Pons (tissue), 1 donor: Measurements from ENCODE around the gene LRMDA.

Experiments used
- DNase-seq: peaks from one replicate; pipeline ENCODE4 v3.0.0-alpha.2; 2016; ENCODE audit warnings: low spot score

The LRMDA gene

GRCh38 chr10:75999515-76000209 lies 568.2 kb downstream of the LRMDA start:
- DNase-seq, result no peak

GRCh38 chr10:76000550-76000949 lies 569.1 kb downstream of the LRMDA start:
- no peak for DNase-seq

- DNase-seq, result no peak
Observed at GRCh38 chr10:76001019-76001418, 569.6 kb downstream of the LRMDA start.

GRCh38 chr10:76001461-76001860 lies 570.0 kb downstream of the LRMDA start:
- DNase-seq, result no peak

DNA sequence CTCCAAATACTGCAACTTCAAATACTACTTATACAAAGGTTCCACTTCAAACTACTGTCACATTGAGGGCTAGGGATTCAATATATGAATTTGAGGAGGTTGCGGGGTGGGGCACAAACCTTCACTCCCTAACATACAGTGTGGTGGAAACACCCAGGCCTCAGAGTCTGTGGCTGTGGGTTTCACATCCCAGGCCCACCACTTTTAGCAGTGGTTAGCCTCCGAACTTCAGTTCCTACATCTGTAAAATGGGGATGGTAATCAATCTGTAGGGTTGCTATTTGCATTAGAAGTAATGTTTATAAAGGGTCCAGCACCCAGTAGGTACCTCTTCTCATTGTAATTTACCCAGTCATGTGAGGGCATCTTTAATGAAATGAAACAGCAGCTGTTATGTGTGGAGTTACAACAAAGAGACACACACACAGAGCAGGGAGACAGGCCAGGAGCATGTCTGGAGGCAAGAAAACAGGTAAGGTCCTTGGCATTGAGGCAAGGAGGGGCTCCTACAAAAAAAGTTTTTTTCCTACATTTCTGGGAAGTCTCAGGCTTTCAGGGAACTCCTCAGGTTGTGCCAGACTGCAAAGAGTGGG lies 570.9 kb downstream of the LRMDA start:
- DNase-seq, result no peak

- no peak for DNase-seq
Observed at GRCh38 chr10:76007667-76008181, 576.3 kb downstream of the LRMDA start.

GRCh38 chr10:76009531-76009930 lies 578.1 kb downstream of the LRMDA start:
- DNase-seq, result no peak

DNA sequence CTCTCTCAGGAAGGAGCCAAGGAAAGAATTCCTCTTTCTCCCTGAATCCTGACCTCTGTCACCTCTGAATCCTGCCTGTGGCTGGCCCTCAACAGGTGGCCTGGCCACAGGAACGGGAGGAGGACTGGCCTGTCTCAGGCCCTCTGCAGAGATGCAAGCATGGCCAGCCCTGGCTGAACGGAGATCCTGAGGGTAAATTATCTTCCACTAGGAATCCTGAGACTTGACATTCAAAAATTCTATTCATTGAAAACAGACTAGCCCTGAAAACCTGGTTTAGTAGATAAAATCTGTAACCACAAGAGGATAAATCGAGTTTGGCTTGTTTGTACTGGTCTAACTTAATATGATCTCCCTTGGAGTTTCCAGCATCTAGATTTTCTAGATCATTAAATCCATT lies 579.3 kb downstream of the LRMDA start:
- DNase-seq, result no peak

- DNase-seq, result no peak
Observed at GRCh38 chr10:76012716-76013327, 581.4 kb downstream of the LRMDA start.

GRCh38 chr10:76015245-76015644 lies 583.8 kb downstream of the LRMDA start:
- DNase-seq, result no peak

DNA sequence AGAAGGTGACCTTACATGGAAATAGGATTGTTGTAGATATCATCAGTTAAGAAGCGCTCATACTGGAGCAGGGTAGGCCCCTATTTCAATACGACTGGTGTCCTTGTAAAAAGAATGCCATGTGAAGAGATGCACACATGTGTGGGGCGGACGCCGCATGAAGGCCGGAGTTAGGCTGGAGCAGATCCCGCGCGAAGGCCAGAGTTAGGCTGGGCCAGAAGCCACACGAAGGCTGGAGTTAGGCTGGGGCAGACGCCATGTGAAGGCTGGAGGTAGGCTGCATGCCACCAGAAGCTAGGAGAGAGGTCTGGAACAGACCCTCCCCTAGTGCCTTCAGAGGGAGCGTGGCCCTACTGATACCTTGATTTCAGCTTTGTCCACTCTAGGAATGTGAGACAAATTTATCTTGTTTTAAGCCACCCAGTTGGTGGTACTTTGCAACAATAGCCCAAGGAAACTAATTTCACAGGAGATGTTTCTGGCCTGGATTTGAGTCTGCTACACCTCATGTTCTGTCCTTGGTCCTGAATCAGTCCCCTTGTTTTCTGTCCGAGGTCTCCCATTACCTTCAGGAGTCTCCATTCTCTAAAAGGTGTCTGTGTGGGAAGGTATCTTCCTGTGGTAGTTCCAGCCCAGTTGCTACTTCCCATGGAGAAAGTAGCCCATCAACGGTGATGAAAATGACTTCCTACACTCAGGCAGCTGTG lies 585.8 kb downstream of the LRMDA start:
- no peak for DNase-seq

GRCh38 chr10:76017733-76018433 lies 586.5 kb downstream of the LRMDA start:
- DNase-seq, result no peak

DNA sequence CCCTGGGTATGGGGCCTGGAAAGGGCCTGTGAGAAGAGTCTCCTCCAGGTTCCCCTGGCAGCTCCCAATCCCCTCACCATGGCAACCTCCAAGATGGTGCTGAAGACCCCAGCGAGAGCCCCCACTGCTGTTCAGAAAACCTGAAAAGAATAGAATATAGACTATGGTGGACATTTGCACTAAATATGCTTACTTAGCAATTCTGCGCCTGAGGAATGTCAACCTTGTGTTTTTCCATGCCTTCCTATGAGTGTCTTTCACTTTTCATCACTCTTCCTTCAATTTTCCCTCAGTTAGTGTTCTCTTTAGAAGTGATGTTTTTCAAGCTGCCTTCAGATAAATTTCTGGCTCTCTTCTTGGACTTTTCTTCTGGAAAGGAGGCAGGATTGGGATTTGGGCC lies 589.2 kb downstream of the LRMDA start:
- no peak for DNase-seq

- DNase-seq, result no peak
Observed at GRCh38 chr10:76021398-76021797, 590.0 kb downstream of the LRMDA start.

GRCh38 chr10:76022366-76022765 lies 590.9 kb downstream of the LRMDA start:
- no peak for DNase-seq

DNA sequence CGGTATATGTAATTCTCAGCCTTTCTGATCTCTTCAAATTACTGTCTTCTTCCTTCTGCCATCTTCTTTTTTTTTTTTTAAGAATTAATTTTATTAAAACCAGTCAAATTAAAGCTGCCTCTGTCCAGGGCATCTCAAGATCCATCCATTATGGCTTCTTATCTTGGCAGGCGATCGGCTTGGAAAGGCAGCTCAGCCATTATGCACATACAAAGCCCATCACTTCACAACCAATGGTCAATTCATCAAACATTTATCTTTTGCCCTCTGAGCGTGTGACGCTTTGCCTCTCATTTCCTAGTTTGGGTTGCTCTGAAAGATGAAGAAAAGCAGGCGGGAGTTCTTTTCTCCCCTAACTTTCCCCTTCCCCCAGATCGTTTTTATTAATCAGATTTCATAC lies 591.6 kb downstream of the LRMDA start:
- no peak for DNase-seq

DNA sequence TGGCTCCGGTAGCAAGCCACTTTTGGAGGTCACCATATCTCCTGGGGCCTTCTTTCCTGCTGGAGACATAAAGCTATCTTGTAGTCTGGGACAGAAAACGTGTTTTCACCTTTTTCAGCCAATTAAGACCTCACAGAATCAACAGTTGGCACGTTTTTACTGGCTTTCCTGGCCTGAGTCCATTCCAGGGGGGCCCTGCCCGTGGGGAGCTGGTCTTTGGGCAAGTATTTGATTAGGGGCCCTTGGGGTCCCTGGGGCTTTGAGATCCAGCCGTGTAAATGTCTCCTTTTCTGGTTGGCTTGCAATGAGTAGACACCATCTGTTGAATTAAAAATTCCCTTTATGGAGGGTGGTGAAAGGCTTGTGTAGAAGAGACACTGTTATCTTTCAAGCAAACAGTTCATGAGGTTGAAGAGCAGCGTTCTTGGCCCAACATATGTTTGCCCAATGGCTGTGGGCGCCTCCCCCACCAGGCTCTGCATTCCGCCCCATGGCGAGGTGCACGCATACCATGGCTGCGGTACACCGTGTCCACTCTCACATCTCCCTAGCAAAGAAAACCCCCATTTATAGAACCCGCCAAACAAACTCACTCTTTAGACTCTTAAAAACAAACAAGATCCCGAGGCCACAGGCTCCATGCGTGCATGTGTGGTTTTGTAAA lies 593.2 kb downstream of the LRMDA start:
- no peak for DNase-seq

DNA sequence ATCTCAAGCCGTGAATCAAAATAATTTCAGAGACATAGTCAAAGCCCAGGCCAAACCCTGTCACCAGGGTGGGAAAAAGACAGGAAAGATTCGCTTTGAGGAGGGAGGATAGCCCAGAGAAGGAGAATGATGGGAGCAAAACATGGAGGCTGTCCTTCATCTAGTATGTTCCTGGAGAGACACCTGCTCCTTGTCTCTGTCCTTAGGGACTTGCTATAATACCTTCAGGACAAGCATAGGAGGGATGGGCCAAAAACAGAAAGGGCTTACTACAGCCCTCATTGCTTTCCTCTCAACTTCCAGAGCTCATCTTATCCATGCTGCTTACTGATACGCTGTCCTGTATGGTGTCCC lies 593.7 kb downstream of the LRMDA start:
- DNase-seq, result no peak

DNA sequence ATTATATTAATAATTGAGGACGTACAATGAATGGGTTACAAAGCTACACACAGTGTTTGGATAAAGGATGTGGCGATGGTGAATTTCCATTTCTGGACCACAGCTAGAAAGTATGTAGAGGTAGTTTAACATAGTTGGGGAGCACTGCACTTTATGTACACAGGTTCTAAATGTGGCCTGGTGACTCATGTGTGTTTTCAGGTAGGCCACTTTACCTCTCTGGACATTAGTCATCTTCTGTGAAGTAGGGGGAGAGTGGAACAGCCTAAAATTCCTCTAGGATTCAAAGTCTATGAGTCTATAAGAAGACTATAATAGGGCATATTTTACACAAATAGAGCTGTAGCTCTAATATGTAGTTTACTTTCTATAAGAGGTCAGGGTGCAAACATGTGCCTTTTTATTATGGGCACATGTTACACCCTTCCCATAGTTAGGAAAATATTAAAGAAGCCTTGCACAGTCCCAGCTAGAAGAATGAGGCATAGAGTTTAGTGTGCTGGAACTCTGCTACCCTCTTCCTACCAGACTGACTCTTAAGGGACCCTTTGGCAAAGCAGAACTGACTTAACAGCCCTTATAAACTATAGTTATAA lies 594.9 kb downstream of the LRMDA start:
- DNase-seq, result no peak

- no peak for DNase-seq
Observed at GRCh38 chr10:76026905-76027304, 595.5 kb downstream of the LRMDA start.

DNA sequence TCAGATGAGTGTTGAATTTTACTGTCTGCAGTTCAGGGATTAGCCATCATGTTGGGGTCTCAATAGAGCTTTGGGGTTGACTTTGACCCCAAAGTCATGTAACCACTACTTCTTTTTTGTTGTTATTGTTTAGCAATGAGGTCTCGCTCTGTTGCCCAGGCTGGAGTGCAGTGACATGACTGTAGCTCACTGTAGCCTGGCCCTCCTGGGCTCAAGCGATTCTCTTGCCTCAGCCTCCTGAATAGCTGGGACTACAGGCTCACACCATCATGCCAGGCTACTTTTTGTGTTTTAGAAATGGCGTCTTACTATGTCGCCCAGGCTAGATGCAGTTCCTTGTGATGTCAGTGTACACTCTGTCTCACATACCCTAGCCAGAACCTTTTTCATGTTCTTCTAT lies 598.4 kb downstream of the LRMDA start:
- no peak for DNase-seq
